HCT116 (cell line): Measurements from ENCODE around the gene AGPAT3.

Source experiments
- CEBPB ChIP-seq: IDR thresholded peaks from 2 replicates; pipeline ENCODE4 v1.6.1; 2012; ENCODE audit warnings: low read depth
- EZH2 ChIP-seq: fragments of 200-600 bp; sonication (generic); IDR thresholded peaks from 2 replicates; pipeline ENCODE4 v1.6.1; 2017; ENCODE audit warnings: antibody characterized with exemption, mixed run types
- EZH2phosphoT487 ChIP-seq: fragments of 200-600 bp; IDR thresholded peaks from 2 replicates; pipeline ENCODE4 v1.6.1; 2018; ENCODE audit warnings: antibody characterized with exemption, borderline replicate concordance
- FOSL1 ChIP-seq: IDR thresholded peaks from 2 replicates; pipeline ENCODE4 v1.6.1; 2012; ENCODE audit warnings: low read depth
- JUND ChIP-seq: IDR thresholded peaks from 2 replicates; pipeline ENCODE4 v1.6.1; 2012
- POLR2AphosphoS5 ChIP-seq: IDR thresholded peaks from 2 replicates; pipeline ENCODE4 v1.6.1; 2011; ENCODE audit warnings: mild to moderate bottlenecking, low read depth, low read length, moderate library complexity
- SIN3A ChIP-seq: IDR thresholded peaks from 2 replicates; pipeline ENCODE4 v1.6.1; 2012; ENCODE audit warnings: low read depth
- SP1 ChIP-seq: IDR thresholded peaks from 2 replicates; pipeline ENCODE4 v1.6.1; 2012; ENCODE audit warnings: low read depth
- YY1 ChIP-seq: IDR thresholded peaks from 2 replicates; pipeline ENCODE4 v1.6.1; 2011; ENCODE audit warnings: low read length, low read depth, moderate library complexity, mild to moderate bottlenecking; ENCODE audit not compliant: insufficient replicate concordance; ENCODE audit errors: extremely low read depth
- ZNF274 ChIP-seq: fragments of 200-500 bp; sonication (Bioruptor generic); IDR thresholded peaks from 2 replicates; pipeline ENCODE4 v1.6.1; 2014; ENCODE audit warnings: mild to moderate bottlenecking, low read depth, low read length, inconsistent platforms
- TF ChIP-seq, protein P1 (sequence below), 3 experiments: fragments of 200-600 bp in 1 of 3; sonication (generic) in 1 of 3; IDR thresholded peaks in 2 of 3; conservative IDR thresholded peaks in 1 of 3; 2 replicates each; pipeline ENCODE4 v1.5.1; 2012 to 2017; ENCODE audit warnings: low read depth in 2 of 3, low read length in 2 of 3, antibody characterized with exemption in 1 of 3, borderline replicate concordance in 1 of 3, control low read depth in 1 of 3, mild to moderate bottlenecking in 1 of 3, mixed read lengths in 1 of 3, mixed run types in 1 of 3, moderate library complexity in 1 of 3; ENCODE audit not compliant: insufficient read depth in 1 of 3
- TF ChIP-seq, protein P2 (sequence below): IDR thresholded peaks from 2 replicates; pipeline ENCODE4 v1.6.1; 2012
- TF ChIP-seq, protein P3 (sequence below): IDR thresholded peaks from 2 replicates; pipeline ENCODE4 v1.6.1; 2012
- TF ChIP-seq, protein P4 (sequence below): IDR thresholded peaks from 2 replicates; pipeline ENCODE4 v1.6.1; 2011; ENCODE audit warnings: mild to moderate bottlenecking, low read length, moderate library complexity; ENCODE audit not compliant: insufficient replicate concordance; ENCODE audit errors: extremely low read depth

DNA sequence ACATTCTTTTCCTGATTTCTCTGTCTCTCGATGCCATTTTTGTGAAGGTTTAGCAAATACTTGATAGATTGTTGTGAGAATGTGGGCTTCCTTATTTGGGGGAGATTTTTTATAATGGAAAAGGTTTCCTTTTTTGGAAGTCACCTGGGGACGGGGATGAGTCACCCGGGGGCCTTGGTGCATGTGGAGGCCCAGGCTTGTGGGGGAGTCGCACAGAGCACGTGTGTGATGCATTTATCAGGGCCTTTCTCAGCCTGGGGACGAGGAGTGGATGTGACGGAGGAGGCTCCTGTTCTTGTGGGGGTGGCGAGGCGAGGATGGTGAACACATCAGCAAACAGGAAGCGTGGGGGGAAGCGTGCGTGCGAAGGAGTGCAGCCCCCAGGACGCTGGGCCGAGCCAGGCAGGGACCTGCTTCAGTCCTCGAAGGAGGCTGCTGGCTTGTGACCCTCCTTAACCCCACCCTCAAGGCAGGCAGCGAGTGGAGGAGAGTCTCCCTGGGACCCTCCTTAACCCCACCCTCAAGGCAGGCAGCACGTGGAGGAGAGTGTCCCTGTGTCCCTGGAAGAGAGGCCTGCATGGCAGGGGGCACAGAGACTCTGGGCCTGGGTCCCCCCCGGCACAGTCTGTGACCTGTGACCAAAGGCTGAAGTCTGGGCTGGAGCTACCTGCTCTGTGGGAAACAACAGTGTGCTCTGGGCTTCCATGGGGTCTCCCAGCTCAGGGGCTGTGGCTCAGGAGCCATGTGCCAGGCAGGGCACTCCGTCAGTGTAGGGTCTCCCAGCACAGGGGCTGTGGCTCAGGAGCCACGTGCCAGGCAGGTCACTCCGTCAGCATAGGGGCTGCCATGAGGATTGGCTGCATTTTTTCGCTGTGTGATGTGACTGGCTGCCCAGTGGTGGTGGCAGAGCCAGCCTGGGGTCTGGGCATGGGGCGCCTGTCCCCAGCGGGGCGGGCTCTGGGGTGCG lies 57.2 kb downstream of the AGPAT3 start:
- TF ChIP-seq SIN3A (no peak), YY1 (no peak), POLR2AphosphoS5 (no peak), FOSL1 (no peak), JUND (no peak), EZH2phosphoT487 (no peak), EZH2 (no peak), SP1 (no peak), ZNF274 (no peak), CEBPB (no peak)
- TF ChIP-seq, protein P1, sequence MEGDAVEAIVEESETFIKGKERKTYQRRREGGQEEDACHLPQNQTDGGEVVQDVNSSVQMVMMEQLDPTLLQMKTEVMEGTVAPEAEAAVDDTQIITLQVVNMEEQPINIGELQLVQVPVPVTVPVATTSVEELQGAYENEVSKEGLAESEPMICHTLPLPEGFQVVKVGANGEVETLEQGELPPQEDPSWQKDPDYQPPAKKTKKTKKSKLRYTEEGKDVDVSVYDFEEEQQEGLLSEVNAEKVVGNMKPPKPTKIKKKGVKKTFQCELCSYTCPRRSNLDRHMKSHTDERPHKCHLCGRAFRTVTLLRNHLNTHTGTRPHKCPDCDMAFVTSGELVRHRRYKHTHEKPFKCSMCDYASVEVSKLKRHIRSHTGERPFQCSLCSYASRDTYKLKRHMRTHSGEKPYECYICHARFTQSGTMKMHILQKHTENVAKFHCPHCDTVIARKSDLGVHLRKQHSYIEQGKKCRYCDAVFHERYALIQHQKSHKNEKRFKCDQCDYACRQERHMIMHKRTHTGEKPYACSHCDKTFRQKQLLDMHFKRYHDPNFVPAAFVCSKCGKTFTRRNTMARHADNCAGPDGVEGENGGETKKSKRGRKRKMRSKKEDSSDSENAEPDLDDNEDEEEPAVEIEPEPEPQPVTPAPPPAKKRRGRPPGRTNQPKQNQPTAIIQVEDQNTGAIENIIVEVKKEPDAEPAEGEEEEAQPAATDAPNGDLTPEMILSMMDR (IDR thresholded peaks at IDR 0.05 in 2 of 3, conservative IDR thresholded peaks at IDR 0.05 in 1 of 3; ENCODE audit: borderline replicate concordance in 1 of 3, insufficient read depth in 1 of 3, low read depth in 2 of 3, low read length in 2 of 3) = no peak
- TF ChIP-seq, protein P2, sequence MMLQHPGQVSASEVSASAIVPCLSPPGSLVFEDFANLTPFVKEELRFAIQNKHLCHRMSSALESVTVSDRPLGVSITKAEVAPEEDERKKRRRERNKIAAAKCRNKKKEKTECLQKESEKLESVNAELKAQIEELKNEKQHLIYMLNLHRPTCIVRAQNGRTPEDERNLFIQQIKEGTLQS = no peak
- TF ChIP-seq, protein P3, sequence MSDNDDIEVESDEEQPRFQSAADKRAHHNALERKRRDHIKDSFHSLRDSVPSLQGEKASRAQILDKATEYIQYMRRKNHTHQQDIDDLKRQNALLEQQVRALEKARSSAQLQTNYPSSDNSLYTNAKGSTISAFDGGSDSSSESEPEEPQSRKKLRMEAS = no peak
- TF ChIP-seq, protein P4, sequence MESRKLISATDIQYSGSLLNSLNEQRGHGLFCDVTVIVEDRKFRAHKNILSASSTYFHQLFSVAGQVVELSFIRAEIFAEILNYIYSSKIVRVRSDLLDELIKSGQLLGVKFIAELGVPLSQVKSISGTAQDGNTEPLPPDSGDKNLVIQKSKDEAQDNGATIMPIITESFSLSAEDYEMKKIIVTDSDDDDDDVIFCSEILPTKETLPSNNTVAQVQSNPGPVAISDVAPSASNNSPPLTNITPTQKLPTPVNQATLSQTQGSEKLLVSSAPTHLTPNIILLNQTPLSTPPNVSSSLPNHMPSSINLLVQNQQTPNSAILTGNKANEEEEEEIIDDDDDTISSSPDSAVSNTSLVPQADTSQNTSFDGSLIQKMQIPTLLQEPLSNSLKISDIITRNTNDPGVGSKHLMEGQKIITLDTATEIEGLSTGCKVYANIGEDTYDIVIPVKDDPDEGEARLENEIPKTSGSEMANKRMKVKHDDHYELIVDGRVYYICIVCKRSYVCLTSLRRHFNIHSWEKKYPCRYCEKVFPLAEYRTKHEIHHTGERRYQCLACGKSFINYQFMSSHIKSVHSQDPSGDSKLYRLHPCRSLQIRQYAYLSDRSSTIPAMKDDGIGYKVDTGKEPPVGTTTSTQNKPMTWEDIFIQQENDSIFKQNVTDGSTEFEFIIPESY = no peak
